NCI-H1930 (cell line): ENCODE measurements around the gene PDAP1.
"Not testable (repeated sequence)": the region's sequence is repeated elsewhere in the genome, so short reads cannot be mapped to it uniquely, and the experiment has no call there.

Experiments used
- DNase-seq, 2 experiments: peaks; one replicate each; lab custom pipeline; 2025; lab: John Stamatoyannopoulos, UW

PDAP1 gene

GRCh38 chr7:99424932-99425730 lies 16.7 kb upstream of the PDAP1 start:
- DNase-seq = no peak

GRCh38 chr7:99422625-99423024 lies 14.2 kb upstream of the PDAP1 start:
- no peak for DNase-seq

- no peak for DNase-seq
Observed at GRCh38 chr7:99422186-99422585, 13.8 kb upstream of the PDAP1 start.

- no peak for DNase-seq
Observed at GRCh38 chr7:99420986-99421385, 12.6 kb upstream of the PDAP1 start.

GRCh38 chr7:99420213-99420612 lies 11.8 kb upstream of the PDAP1 start:
- DNase-seq = no peak

GRCh38 chr7:99419323-99420021 lies 11.1 kb upstream of the PDAP1 start:
- no peak for DNase-seq

- no peak for DNase-seq
Observed at GRCh38 chr7:99418260-99418659, 9.9 kb upstream of the PDAP1 start.

GRCh38 chr7:99415513-99416127 lies 7.2 kb upstream of the PDAP1 start:
- DNase-seq = not testable (repeated sequence)

GRCh38 chr7:99410635-99411034 lies 2.2 kb upstream of the PDAP1 start:
- DNase-seq = no peak

GRCh38 chr7:99409806-99410205 lies 1.4 kb upstream of the PDAP1 start:
- DNase-seq = no peak

GRCh38 chr7:99409192-99409572 lies 785 bp upstream of the PDAP1 start:
- DNase-seq = no peak

- DNase-seq = no peak
Observed at GRCh38 chr7:99407872-99408378, 472 bp downstream of the PDAP1 start.

- DNase-seq = no peak
Observed at GRCh38 chr7:99406557-99406956, 1.8 kb downstream of the PDAP1 start.

GRCh38 chr7:99404977-99405320 lies 3.4 kb downstream of the PDAP1 start:
- DNase-seq = no peak

GRCh38 chr7:99404235-99404976 lies 4.0 kb downstream of the PDAP1 start:
- DNase-seq = no peak

GRCh38 chr7:99403764-99404163 lies 4.6 kb downstream of the PDAP1 start:
- no peak for DNase-seq

GRCh38 chr7:99402854-99403253 lies 5.5 kb downstream of the PDAP1 start:
- DNase-seq = no peak

- no peak for DNase-seq
Observed at GRCh38 chr7:99399597-99399996, 8.8 kb downstream of the PDAP1 start.

- no peak for DNase-seq
Observed at GRCh38 chr7:99398891-99399445, 9.4 kb downstream of the PDAP1 start.

GRCh38 chr7:99397297-99397983 lies 11.0 kb downstream of the PDAP1 start:
- no peak for DNase-seq
